GM10248 (cell line): ENCODE data around the gene UBE2F.

ENCODE experiments used
- CTCF ChIA-PET: fragments of 300-600 bp; sonication (Branson Sonifier 250); formaldehyde crosslinking; extraction: SDS; loops from one replicate; lab custom pipeline; 2021; ENCODE audit warnings: antibody characterized with exemption; lab: Yijun Ruan, JAX
- POLR2A ChIA-PET: fragments of 350-650 bp; sonication (Branson Sonifier 250); formaldehyde crosslinking; extraction: SDS; loops from one replicate; lab custom pipeline; 2020; ENCODE audit warnings: antibody characterized with exemption; lab: Yijun Ruan, JAX
- DNase-seq: peaks from one replicate; pipeline ENCODE4 v3.0.0; 2012; ENCODE audit errors: extremely low spot score
- CTCF ChIP-seq: IDR thresholded peaks from 2 replicates; pipeline ENCODE4 v1.5.1; 2012; ENCODE audit warnings: mild to moderate bottlenecking, low read depth; ENCODE audit errors: extremely low read depth, missing control alignments, control extremely low read depth

Gene UBE2F

DNA sequence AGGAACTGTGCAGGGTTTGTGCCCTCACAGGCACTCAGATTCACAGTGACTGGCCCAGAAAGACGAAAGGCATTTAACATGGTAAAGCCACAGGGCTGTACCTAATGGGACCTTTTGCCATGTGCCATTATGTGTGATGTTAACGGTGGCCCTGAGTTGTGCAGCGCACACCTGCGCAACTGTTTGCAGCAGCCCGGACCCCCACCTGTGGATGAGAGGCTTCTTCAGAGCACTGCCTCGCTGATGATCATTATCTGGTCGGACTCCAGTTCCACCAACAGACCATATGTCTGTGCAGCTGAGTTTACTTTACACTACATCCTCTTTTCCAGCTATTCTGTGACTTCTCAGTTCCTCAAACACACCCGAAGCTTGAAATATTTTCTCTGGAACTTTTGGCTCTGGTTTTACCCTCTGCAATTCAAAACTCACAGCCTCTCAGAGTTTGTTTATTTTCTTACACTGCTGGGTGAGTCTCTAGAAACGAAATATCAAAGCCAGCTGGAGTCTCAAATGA, 35.6 kb upstream of the UBE2F start:
- POLR2A ChIA-PET, result no interaction called here
- CTCF ChIA-PET, result interaction anchor here (1.9 kb wide), 1 partner anchor 8 kb away, joined by 6 read pairs; no protein-coding TSS in a partner anchor
- DNase-seq, result no peak
- no peak for TF ChIP-seq CTCF

DNA sequence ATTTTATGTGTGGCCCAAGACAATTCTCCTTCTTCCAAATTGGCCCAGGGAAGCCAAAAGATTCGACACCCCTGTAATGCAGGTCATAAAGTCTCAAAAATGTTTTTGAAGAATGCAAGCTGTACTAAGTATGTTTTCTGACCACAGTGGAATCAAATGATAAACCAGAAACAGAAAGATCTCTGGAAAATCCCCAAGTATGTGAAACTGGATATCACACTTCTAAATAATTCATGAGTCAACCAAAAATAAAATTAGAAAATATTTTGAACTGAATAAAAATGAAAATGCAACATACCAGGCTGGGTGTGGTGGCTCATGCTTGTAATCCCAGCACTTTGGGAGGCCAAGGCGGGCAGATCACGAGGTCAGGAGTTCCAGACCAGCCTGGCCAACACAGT, 34.1 kb upstream of the UBE2F start:
- POLR2A ChIA-PET, result no interaction called here
- DNase-seq, result no peak
- TF ChIP-seq CTCF, result no peak
- CTCF ChIA-PET, result interaction anchor here (1.9 kb wide), 1 partner anchor 10 kb away, joined by 6 read pairs; no protein-coding TSS in a partner anchor

DNA sequence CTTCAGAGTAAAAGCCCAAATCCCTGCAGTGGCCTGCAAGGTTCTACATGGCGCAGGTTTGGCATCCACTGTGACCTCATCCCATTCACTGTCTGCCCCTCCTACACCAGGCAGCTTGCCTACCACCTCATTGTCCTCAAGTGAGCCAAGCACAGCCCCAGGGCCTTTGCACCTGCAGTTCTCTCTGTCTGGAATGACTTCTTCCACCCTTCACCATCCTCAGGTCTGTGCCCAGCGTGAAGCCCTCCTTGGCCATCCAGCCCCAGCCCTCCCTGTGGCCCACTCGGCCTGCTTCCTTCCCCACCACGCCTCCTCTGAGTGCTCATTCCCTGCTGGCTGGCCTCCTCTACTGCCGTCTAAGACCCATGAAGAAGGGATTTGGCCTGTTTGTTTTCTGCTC, 32.6 kb upstream of the UBE2F start:
- ChIA-PET CTCF (no interaction called here), POLR2A (no interaction called here)
- DNase-seq, result no peak
- no peak for TF ChIP-seq CTCF

- CTCF ChIA-PET, result interaction anchor here (1.7 kb wide), 1 partner anchor 13 kb away, joined by 4 read pairs; no protein-coding TSS in a partner anchor
- POLR2A ChIA-PET, result interaction anchor here (0.7 kb wide), 1 partner anchor 9 kb away, joined by 4 read pairs; no protein-coding TSS in a partner anchor
Observed at GRCh38 chr2:237935740-237936452, 30.9 kb upstream of the UBE2F start.

DNA sequence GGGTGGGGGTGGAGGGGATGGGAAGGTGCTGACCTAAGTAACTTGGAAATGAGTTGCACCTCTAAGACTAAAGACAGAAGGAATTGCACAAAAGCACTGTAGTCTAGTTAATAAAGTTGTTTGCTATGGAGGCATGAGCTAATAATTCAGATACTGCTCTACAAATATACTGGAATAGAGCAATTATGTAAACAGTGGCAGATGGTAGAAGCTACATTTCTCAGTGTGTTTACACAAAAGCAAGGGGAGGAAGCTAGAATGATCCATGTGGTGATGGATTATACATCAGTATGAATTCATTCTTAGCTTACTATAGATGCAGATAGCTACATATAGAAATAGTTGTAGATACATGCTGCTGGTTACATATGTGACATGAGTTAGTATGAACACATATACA, 27.6 kb upstream of the UBE2F start:
- no peak for DNase-seq
- no peak for TF ChIP-seq CTCF
- ChIA-PET POLR2A (no interaction called here), CTCF (interaction anchor here (1.2 to 1.5 kb wide), 2 partner anchors 16 to 28 kb away, joined by 3 to 4 read pairs; no protein-coding TSS in a partner anchor)

More at GRCh38 chr2:237935740-237936452, 30.9 kb upstream of the UBE2F start:
- no peak for DNase-seq
- TF ChIP-seq CTCF, result no peak

GRCh38 chr2:237940828-237941227, 26.0 kb upstream of the UBE2F start:
- CTCF ChIA-PET, result interaction anchor here (2.1 kb wide), 1 partner anchor 10 kb away, joined by 9 read pairs; no protein-coding TSS in a partner anchor
- DNase-seq, result no peak
- TF ChIP-seq CTCF, result no peak
- POLR2A ChIA-PET, result no interaction called here
